Activated T-cell treated with anti-CD3 and anti-CD28 coated beads, Interleukin-2, amount 50 U/mL, for 72 hours (primary cell): Measurements from ENCODE around the gene PEAK3. TPM values are rescaled to one million over a fixed set of nuclear protein-coding genes. Genes with fewer than 3 reads are reported as not detected.
A peak's percentile ranks its signal among the peaks of the same experiment; 100 is the strongest.

Experiments used
- ATAC-seq, 2 donors: fragments of 150-1000 bp; cut with Tn5 transposase; replicated peaks in 1 of 2; 2 replicates each; pipeline ENCODE4 v1.10.0; 2021; ENCODE audit warnings: moderate library complexity in 2 of 2, mild to moderate bottlenecking in 1 of 2
- DNase-seq, 2 donors: peaks; one replicate each; pipeline ENCODE4 v3.0.0; 2021 to 2022; ENCODE audit warnings: mixed read lengths in 1 of 2
- H3K27ac Mint-ChIP-seq: one replicate; pipeline ENCODE4 v1.8.0; 2022; ENCODE audit warnings: mild to moderate bottlenecking, moderate library complexity, mixed read lengths
- H3K27me3 Mint-ChIP-seq: one replicate; pipeline ENCODE4 v1.8.0; 2022; ENCODE audit warnings: low read depth, mixed read lengths
- H3K36me3 Mint-ChIP-seq, 2 donors: one replicate each; pipeline ENCODE4 v1.8.0; 2022; ENCODE audit warnings: mixed read lengths in 2 of 2, mild to moderate bottlenecking in 1 of 2; ENCODE audit not compliant: insufficient read depth in 2 of 2
- H3K4me1 Mint-ChIP-seq: one replicate; pipeline ENCODE4 v1.8.0; 2022; ENCODE audit warnings: low read depth, mixed read lengths
- H3K4me3 Mint-ChIP-seq, 2 donors: one replicate each; pipeline ENCODE4 v1.8.0; 2022; ENCODE audit warnings: mild to moderate bottlenecking in 2 of 2, mixed read lengths in 2 of 2, moderate library complexity in 2 of 2
- H3K9me3 Mint-ChIP-seq, 2 donors: one replicate each; pipeline ENCODE4 v1.8.0; 2022; ENCODE audit warnings: mixed read lengths in 2 of 2
- total RNA-seq, 2 donors: library from RNA; stranded (reverse); gene quantifications; one replicate each; pipeline ENCODE4 v1.2.3, GENCODE V29; 2022

Gene PEAK3, protein sequence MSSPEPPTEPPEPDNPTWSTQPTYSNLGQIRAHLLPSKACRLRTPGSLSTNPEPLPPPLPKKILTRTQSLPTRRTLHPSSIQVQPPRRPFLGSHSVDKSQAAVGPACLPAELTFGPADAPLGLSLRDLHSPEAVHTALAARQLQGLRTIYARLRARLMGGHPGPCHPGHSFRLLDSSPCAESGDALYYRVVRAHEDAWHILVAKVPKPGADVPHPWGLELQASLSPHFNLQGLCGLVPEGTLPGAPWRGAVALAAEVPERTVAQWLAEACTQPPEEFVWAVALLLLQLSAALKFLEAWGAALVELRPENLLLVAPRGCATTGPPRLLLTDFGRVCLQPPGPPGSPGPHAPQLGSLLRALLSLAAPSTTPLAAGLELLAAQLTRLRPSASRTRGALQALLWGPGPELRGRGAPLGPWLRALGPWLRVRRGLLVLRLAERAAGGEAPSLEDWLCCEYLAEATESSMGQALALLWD
- under 1 TPM in 1 of 2 donors, not detected in 1; 0.09 TPM for total RNA-seq

DNA sequence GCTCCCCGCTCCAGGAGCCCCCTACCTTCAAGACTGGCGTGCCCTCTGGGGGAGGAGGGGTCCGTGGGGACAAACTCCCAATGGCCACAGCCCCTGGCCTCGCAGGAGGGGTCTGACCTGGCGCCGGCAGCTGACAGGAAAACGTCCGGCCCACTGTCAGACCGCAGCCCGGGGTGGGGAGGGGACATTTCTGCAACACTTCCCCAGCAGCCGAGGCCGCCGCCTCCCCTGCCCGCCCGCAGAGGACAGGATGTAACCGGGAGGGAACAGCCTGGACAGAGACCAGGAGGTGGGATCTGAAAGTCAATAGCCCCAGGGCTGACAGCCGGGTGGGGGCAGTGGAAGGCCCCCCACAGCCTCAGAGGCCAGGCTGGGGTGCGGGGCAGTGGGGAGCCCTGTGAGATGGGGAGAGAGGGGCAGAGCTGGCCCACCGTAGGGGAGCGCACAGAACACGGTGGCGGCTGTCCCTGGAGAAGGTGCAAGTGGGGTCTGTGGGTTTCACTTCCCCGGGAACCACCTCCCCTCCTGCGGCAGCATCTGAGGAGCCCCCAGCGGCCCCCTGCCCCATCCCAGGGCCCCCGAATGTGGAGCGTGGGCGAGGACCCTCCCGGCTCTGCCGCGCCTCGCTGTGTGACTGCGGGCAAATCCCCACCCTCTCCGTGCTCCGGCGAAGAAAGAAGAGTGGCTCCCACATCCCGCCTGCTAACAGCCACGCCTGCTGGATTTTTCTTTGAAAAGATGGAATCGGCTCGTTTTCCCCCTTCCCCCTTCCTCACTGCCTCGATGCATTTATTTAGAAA lies at the start of gene PEAK3:
Gene PEAK3 (minus strand): TSS at position 114 of the 800 bp plus-strand sequence. CDS start 1,244 bp downstream, outside the sequence.
- Mint-ChIP-seq H3K4me3 (peak within 1 kb of the TSS; percentile 65 to 69), H3K4me1 (peaks cover 15% of the 10 kb centered on the region), H3K27ac (no peak within 1 kb of the TSS), H3K9me3 (no peaks in the 10 kb centered on the region), H3K27me3 (peaks cover 7% of the 10 kb centered on the region), H3K36me3 (no peaks in the 10 kb centered on the region)
- DNase-seq (peak in 1 of 2 donors; percentile 54), ATAC-seq (peak; percentile 26 to 48)

DNA sequence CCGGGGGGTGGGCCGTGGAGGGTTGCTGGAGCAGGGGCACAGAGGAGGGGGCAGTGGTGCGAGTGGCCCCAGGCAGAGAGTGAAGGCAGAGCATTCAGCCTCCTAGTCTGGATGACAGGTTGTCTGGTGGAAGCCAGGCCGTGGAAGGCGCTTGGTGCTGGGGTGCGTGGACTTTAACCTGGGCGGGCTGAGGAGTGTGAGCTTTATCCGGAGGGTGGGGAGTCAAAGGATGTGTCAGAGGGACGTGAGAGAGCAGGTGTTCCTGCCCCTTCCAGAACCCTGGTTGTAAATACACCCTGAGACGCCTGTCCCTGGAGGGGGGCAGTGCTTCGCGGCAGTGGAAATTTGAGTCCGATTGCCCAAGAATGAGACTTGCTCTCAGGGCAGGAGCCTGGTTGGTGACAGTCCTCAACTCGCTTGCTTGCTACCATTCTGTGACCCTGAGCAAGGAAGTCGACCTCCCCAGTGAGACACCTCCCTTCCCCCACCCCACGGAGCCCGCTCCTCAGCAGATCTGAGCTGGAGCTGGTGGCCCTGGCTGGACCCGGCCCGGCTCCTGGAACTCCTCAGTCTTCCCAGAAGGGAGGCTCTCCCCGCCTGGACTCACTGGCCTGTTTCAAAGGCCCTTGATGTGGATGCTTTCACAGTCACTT lies 48.8 kb upstream of the PEAK3 start:
- Mint-ChIP-seq H3K36me3 (peaks cover 7 to 13% of the 10 kb centered on the region in 2 donors), H3K4me3 (peak overlapping the region; percentile 58 to 93), H3K27ac (no peak overlapping the region), H3K27me3 (no peaks in the 10 kb centered on the region), H3K9me3 (peaks cover 2% of the 10 kb centered on the region in 2 donors), H3K4me1 (peaks cover 71% of the 10 kb centered on the region)
- no peak for DNase-seq
- no peak for ATAC-seq

DNA sequence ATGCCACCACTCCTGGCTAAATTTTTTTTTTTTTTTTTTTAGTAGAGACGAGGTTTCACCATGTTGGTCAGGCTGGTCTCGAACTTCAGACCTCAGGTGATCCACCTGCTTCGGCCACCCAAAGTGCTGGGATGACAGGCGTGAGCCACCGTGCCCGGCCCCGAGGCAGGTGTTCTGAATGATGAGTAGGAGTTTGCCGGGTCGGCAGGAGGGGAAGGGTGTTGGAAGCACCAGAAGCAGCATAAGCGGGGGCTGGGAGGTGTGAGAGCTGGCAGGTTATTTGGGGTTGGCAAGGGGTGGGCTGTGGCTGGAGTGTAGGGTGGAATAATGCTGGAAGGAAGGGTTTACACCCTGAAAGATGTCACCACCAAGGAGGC lies 48.3 kb upstream of the PEAK3 start:
- peaks cover 73% of the 10 kb centered on the region for H3K4me1 Mint-ChIP-seq
- no peak for ATAC-seq

DNA sequence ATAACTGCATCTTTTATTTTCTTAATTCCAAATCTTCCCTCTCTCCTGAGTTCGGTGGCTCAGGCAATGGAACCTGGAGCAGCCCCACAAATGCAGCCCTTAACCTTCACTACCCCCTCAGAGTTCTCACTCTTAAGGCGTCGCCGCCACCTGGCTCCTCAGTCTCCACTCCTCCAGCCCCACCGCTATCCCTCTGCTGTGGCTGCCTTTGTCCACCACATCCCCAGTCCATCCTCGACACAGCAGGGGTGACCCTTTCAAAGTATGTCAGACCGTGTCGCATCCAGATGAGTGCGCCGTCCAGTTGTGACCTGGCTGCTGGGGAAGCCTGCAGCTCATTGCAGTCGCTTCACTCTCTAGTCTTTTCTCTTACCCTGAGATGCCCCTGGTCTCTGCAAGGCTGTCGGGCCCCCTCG lies 47.5 kb upstream of the PEAK3 start:
- Mint-ChIP-seq H3K4me1 (peaks cover 75% of the 10 kb centered on the region), H3K36me3 (peaks cover 6 to 10% of the 10 kb centered on the region in 2 donors), H3K27me3 (no peaks in the 10 kb centered on the region), H3K27ac (peak overlapping the region; percentile 91), H3K9me3 (no peaks in the 10 kb centered on the region), H3K4me3 (peak overlapping the region; percentile 93 to 94)
- no peak for DNase-seq
- ATAC-seq: no peak

More for the DNA sequence above, 48.3 kb upstream of the PEAK3 start:
- peaks cover 6 to 12% of the 10 kb centered on the region in 2 donors for H3K36me3 Mint-ChIP-seq
- H3K9me3 Mint-ChIP-seq: no peaks in the 10 kb centered on the region
- H3K27me3 Mint-ChIP-seq: no peaks in the 10 kb centered on the region
- H3K27ac Mint-ChIP-seq: no peak overlapping the region
- DNase-seq: no peak
- H3K4me3 Mint-ChIP-seq: peak overlapping the region; percentile 58 to 93

DNA sequence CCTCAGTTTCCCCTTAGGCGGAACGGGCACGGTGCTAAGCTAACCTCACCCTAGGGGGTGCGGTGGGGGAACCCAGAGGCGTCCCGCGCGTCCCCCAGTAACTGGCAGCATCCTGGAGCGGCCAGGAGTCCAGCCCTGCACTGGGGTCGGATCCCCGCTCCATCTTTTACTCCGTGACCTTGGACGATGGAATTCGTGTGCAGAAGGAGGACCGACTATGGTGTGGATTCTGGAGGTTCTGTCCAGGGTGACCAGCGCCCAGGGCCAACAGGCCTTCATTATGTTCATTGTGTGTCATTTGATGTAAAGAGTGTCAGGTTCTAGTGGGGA lies 47.1 kb upstream of the PEAK3 start:
- peaks cover 6 to 10% of the 10 kb centered on the region in 2 donors for H3K36me3 Mint-ChIP-seq
- H3K4me3 Mint-ChIP-seq: peak overlapping the region; percentile 93 to 94
- H3K9me3 Mint-ChIP-seq: no peaks in the 10 kb centered on the region
- H3K27ac Mint-ChIP-seq: peak overlapping the region; percentile 91
- H3K4me1 Mint-ChIP-seq: peaks cover 75% of the 10 kb centered on the region
- ATAC-seq (no peak), DNase-seq (no peak)
- no peaks in the 10 kb centered on the region for H3K27me3 Mint-ChIP-seq

DNA sequence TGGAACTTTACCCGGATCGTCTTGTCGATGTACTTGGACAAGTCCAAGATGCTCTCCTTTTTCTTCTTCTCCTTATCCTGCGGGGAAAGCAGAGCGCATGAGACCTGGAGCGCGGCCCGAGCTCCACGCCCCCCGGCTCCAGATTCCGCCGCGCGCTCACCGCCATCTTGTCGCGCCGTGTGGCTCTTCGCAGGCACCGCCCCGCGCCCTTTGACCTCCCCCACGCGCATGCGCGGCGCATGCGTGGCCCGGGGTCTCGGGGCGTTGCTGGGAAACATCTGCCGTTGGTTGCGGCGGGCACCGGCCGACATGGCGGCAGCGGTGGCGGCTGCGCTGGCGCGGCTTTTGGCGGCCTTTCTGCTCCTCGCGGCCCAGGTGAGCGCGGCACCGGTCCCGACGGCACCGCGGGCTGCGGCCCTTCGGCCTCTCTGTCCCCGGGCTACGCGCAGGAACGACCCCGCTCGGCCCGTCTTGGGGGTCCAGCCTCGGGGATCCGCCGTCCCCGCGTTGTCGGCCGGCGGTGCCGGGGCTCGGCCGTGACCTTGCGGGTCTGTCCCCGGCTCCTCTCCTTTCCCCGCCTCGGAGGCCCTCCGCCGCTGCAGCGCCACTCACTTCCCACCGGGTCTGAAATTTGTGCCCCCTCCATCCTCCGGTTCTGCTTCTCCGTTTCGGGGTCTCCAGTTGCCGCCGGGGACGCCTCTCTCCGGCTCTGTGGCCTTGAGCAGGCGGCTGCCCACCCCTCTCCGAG lies 46.6 kb upstream of the PEAK3 start, which contains the start of the genes LSM7 and SPPL2B:
Gene LSM7 (minus strand): TSS at position 186 of the 748 bp plus-strand sequence. CDS start 20 bp downstream, at position 166.
Gene SPPL2B (plus strand): TSS at position 284 of the 748 bp plus-strand sequence. CDS start 26 bp downstream, at position 310.
- Mint-ChIP-seq H3K27me3 (no peaks in the 10 kb centered on the region), H3K9me3 (no peaks in the 10 kb centered on the region), H3K4me1 (peaks cover 71% of the 10 kb centered on the region), H3K4me3 (peak within 1 kb of the TSS; percentile 93 to 94), H3K36me3 (peaks cover 6 to 10% of the 10 kb centered on the region in 2 donors), H3K27ac (peak within 1 kb of the TSS; percentile 92)
- DNase-seq: peak; percentile 92 to 96
- peak; percentile 83 to 88 for ATAC-seq

DNA sequence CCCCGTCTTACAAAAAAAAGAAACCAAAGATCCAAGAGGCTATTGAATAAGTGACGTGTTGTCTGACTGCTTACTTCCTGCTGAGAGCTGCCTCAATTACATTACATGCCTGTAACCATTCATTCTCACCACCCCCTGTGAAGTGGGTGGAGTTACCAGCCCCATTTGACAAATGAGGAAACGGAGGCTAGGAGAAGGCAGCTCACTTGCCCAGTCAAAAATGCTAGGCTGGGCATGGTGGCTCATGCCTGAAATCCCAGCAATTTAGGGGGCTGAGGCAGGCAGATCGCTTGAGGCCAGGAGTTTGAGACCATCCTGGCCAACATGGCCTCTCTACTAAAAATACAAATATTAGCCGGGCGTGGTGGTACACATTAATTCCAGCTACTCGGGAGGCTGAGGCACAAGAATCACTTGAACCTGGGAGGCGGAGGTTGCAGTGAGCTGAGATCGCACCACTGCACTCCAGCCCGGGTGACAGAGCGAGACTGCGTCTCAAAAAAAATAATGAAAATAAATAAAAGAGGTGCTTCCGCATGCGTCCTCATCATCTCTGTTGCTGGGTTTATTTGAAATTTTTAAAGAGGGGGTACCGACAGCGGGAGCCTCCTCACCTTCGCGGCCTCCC lies 45.9 kb upstream of the PEAK3 start:
- Mint-ChIP-seq H3K9me3 (no peaks in the 10 kb centered on the region), H3K4me3 (peak overlapping the region; percentile 93), H3K27me3 (no peaks in the 10 kb centered on the region), H3K27ac (peak overlapping the region; percentile 92), H3K4me1 (peaks cover 67% of the 10 kb centered on the region), H3K36me3 (peaks cover 6 to 12% of the 10 kb centered on the region in 2 donors)
- peak; percentile 67 to 70 for ATAC-seq
- peak; percentile 54 to 58 for DNase-seq

DNA sequence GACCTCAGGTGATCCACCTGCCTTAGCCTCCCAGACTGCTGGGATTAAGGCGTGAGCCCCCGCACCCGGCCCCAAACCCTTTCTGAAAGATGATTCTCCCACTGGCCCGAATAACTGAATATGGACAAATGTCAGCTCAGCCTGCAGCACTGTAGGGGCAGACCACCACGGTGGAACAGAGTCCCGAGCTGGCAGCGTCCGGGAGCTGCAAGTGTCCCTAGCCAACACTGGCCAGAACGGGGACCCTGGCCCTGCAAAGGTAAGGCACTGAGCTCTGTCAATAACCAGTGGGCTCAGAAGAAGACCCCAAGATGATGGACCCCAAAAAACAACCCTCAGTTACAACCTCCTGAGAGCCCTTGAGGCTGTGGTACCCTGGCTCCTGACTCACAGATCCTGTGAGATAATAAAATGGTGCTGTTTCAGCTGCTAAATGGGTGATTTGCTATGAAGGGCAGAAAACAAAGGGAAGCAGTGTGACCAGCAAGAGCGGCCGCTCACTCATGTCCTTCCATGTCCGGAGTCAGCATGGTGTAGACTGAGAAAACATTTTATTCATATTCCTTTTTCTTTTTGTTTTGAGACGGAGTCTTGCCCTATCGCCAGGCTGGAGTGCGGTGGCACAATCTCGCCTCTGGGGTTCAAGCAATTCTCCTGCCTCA lies 44.9 kb upstream of the PEAK3 start:
- Mint-ChIP-seq H3K36me3 (peaks cover 6 to 15% of the 10 kb centered on the region in 2 donors), H3K4me3 (peak overlapping the region; percentile 93), H3K27me3 (no peaks in the 10 kb centered on the region), H3K4me1 (peaks cover 58% of the 10 kb centered on the region), H3K9me3 (no peaks in the 10 kb centered on the region), H3K27ac (peak overlapping the region; percentile 92)
- DNase-seq (no peak), ATAC-seq (no peak)

DNA sequence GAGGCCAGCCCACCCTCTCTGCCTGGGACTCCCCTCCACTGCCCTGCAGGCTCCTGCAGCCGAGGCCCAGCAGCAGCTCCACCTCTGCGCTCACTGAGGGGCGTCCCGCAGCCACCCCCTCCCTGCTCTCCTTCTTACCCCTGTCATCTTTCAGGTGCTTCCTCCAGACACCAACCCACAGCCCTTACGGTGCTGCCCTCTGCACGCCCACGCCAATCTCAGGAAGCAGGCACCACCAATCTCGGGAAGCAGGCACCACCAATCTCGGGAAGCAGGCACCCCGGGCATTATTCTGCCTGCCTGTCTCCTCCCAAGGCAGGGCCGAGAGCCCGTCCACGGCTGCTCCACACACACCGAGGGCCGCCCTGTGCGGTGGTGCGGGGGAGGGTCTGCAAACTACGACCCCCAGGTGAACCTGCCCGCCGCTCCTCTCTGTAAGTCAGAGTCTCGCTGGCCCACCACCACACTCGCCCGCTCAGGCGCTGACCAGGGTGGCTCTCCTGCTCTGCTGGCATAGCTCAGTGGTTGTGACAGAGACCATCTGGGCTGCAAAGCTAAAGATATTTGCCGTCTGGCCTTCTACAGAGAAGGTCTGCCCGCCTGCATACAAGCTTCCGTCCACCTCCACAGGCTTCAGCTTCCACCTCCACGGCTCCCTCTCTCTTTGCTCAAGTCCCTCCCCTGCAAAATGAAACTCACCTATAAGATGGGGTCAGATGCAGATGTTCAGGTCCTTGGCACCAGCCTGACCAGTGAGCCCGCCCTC lies 43.5 kb upstream of the PEAK3 start:
- no peaks in the 10 kb centered on the region for H3K27me3 Mint-ChIP-seq
- peaks cover 44% of the 10 kb centered on the region for H3K4me1 Mint-ChIP-seq
- peak overlapping the region; percentile 23 to 93 for H3K4me3 Mint-ChIP-seq
- DNase-seq (no peak), ATAC-seq (no peak)
- no peak overlapping the region for H3K27ac Mint-ChIP-seq
- H3K9me3 Mint-ChIP-seq: no peaks in the 10 kb centered on the region
- peaks cover 6 to 15% of the 10 kb centered on the region in 2 donors for H3K36me3 Mint-ChIP-seq

DNA sequence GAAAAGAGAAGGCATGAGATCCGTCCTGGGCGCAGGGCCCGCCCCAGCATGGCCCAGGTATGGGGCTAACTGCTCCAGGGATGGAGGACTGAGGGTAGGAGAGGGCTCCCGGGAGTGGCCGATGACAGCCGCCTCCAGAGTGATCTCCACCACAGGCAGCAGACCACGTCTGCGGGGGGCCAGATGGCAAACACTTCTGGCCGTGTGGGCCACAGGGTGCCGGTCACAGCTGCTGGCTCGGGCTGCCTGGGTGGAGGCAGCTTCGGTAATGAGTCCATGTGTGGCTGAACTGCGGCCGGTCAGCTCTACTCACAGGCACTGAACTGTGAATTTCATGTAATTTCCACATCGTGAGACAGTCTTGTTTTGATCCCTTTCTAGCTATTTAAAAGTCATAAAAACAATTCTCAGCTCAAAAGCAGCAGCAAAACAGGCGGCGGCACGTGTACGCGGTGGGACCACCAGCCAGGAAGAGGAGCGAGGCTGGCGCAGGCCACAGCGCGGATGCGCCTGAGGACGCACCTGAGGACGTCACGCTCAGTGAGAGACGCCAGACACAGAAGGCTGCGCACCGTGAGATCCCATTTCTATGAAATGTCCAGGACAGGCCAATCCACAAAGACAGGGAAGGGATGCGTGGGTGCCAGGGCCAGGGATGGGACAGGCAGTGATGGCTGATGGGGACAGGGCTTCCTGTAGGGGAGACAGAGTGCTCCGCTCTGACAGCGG lies 42.4 kb upstream of the PEAK3 start:
- DNase-seq (no peak), ATAC-seq (no peak)
- Mint-ChIP-seq H3K4me1 (peaks cover 33% of the 10 kb centered on the region), H3K36me3 (peaks cover 6 to 13% of the 10 kb centered on the region in 2 donors), H3K27ac (no peak overlapping the region), H3K9me3 (no peaks in the 10 kb centered on the region), H3K4me3 (no peak overlapping the region), H3K27me3 (no peaks in the 10 kb centered on the region)
